PC-3 (cell line): ENCODE measurements around the gene PPP1R7.

ENCODE experiments used
- EZH2 ChIP-seq: fragments of 300-600 bp; sonication (generic); IDR thresholded peaks from one replicate; pipeline ENCODE4 v1.6.1; 2017; ENCODE audit warnings: antibody characterized with exemption, mild to moderate bottlenecking, low read length; ENCODE audit not compliant: unreplicated experiment
- TF ChIP-seq, protein P1 (sequence below): fragments of 300-600 bp; sonication (generic); conservative IDR thresholded peaks from 2 replicates; pipeline ENCODE4 v1.5.1; 2017; ENCODE audit warnings: antibody characterized with exemption, low read depth, mild to moderate bottlenecking, low read length

GRCh38 chr2:241112046-241112445, 38.2 kb upstream of the PPP1R7 start:
- TF ChIP-seq, protein P1, sequence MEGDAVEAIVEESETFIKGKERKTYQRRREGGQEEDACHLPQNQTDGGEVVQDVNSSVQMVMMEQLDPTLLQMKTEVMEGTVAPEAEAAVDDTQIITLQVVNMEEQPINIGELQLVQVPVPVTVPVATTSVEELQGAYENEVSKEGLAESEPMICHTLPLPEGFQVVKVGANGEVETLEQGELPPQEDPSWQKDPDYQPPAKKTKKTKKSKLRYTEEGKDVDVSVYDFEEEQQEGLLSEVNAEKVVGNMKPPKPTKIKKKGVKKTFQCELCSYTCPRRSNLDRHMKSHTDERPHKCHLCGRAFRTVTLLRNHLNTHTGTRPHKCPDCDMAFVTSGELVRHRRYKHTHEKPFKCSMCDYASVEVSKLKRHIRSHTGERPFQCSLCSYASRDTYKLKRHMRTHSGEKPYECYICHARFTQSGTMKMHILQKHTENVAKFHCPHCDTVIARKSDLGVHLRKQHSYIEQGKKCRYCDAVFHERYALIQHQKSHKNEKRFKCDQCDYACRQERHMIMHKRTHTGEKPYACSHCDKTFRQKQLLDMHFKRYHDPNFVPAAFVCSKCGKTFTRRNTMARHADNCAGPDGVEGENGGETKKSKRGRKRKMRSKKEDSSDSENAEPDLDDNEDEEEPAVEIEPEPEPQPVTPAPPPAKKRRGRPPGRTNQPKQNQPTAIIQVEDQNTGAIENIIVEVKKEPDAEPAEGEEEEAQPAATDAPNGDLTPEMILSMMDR, result no peak
- no peak for TF ChIP-seq EZH2
